ENCODE measurements around the gene HOXC6. TPM values are rescaled to one million over a fixed set of nuclear protein-coding genes. Genes with fewer than 3 reads are reported as not detected.

The HOXC6 gene
- total RNA-seq, 1 experiment from 2014 or later, result 2.8 TPM

GRCh38 chr12:54033980-54034784, 5.9 kb downstream of the HOXC6 start:
- Histone ChIP-seq H3K27me3 (ENCODE audit: low read length) (no peaks in the 10 kb centered on the region), H3F3A (ENCODE audit: low read length, unreplicated experiment) (no peaks in the 10 kb centered on the region), H3K79me2 (ENCODE audit: low read length) (no peaks in the 10 kb centered on the region), H3K9me2 (replicated peaks; ENCODE audit: low read length) (no peaks in the 10 kb centered on the region), H3K9ac (ENCODE audit: low read length) (no peak overlapping the region), H3K36me3 (ENCODE audit: low read depth, low read length) (no peaks in the 10 kb centered on the region), H3K4me3 (ENCODE audit: low read length) (peak overlapping the region; percentile 70), H3K27ac (ENCODE audit: low read length) (no peak overlapping the region), H3K4me2 (ENCODE audit: low read length) (peak overlapping the region; percentile 85), H3K9me3 (ENCODE audit: low read length) (no peaks in the 10 kb centered on the region), H2AFZ (ENCODE audit: low read length) (peak overlapping the region; percentile 81), H4K20me1 (ENCODE audit: low read length) (no peaks in the 10 kb centered on the region), H3K4me1 (ENCODE audit: insufficient read depth, low read length) (peaks cover 11% of the 10 kb centered on the region)
- DNase-seq (no peak), ATAC-seq (peak; percentile 25)
- intact Hi-C loops (cut with micrococcal nuclease), result loop anchor here (2.0 kb wide), 1 partner anchor 101 kb away; no protein-coding TSS in a partner anchor
- no TSS peak for BruUV-seq (replicated peaks)
- ChIA-PET CTCF (no interaction called here), POLR2A (ENCODE audit: unreplicated experiment) (no interaction called here)
- no peak for TF ChIP-seq CTCF (conservative IDR thresholded peaks at IDR 0.05; ENCODE audit: low read depth, low read length)
- TF ChIP-seq EZH2 (IDR thresholded peaks at IDR 0.05; ENCODE audit: low read length, unreplicated experiment), result no peak
- no peak for TF ChIP-seq EZH2phosphoT487 (IDR thresholded peaks at IDR 0.05; ENCODE audit: borderline replicate concordance, low read length)

GRCh38 chr12:54034785-54035310, 6.6 kb downstream of the HOXC6 start:
- no peaks in the 10 kb centered on the region for H3K27me3 ChIP-seq (ENCODE audit: low read length)
- no peak for ATAC-seq
- H3K79me2 ChIP-seq (ENCODE audit: low read length), result no peaks in the 10 kb centered on the region
- TF ChIP-seq EZH2 (IDR thresholded peaks at IDR 0.05; ENCODE audit: low read length, unreplicated experiment), result no peak
- TF ChIP-seq EZH2phosphoT487 (IDR thresholded peaks at IDR 0.05; ENCODE audit: borderline replicate concordance, low read length), result no peak
- TF ChIP-seq CTCF (conservative IDR thresholded peaks at IDR 0.05; ENCODE audit: low read depth, low read length), result no peak
- DNase-seq, result no peak
- ChIA-PET POLR2A (ENCODE audit: unreplicated experiment) (no interaction called here), CTCF (no interaction called here)
- peaks cover 11% of the 10 kb centered on the region for H3K4me1 ChIP-seq (ENCODE audit: insufficient read depth, low read length)
- H3K9me3 ChIP-seq (ENCODE audit: low read length), result no peaks in the 10 kb centered on the region
- BruUV-seq (replicated peaks), result no TSS peak
- no peak overlapping the region for H3K27ac ChIP-seq (ENCODE audit: low read length)
- H2AFZ ChIP-seq (ENCODE audit: low read length), result no peak overlapping the region
- no peaks in the 10 kb centered on the region for H4K20me1 ChIP-seq (ENCODE audit: low read length)
- intact Hi-C loops (cut with micrococcal nuclease), result no loop called here
- H3F3A ChIP-seq (ENCODE audit: low read length, unreplicated experiment), result no peaks in the 10 kb centered on the region
- H3K4me2 ChIP-seq (ENCODE audit: low read length), result no peak overlapping the region
- H3K36me3 ChIP-seq (ENCODE audit: low read depth, low read length), result no peaks in the 10 kb centered on the region
- no peaks in the 10 kb centered on the region for H3K9me2 ChIP-seq (replicated peaks; ENCODE audit: low read length)
- H3K4me3 ChIP-seq (ENCODE audit: low read length), result no peak overlapping the region
- no peak overlapping the region for H3K9ac ChIP-seq (ENCODE audit: low read length)

Measured in PC-3 (cell line).